ENCODE data around the gene ADAP2. TPM values are rescaled to one million over a fixed set of nuclear protein-coding genes. Genes with fewer than 3 reads are reported as not detected.

The ADAP2 gene
- total and polyA plus RNA-seq, 2 of the 8 experiments (the other 6 are each of a cell fraction or from before 2014, with no cell fraction given): 0.76 to 1.1 TPM

- H2BK12ac ChIP-seq (ENCODE audit: low read depth, low read length): no peak overlapping the region
- H3K4me1 ChIP-seq (replicated peaks in 1 of 4; ENCODE audit: control insufficient read depth in 3 of 4, insufficient read depth in 4 of 4, low read length in 3 of 4): no peaks in the 10 kb centered on the region
- H3K14ac ChIP-seq (ENCODE audit: insufficient read length): no peak overlapping the region
- WGBS, 2 experiments (ENCODE audit: extremely low coverage in 1 of 2, insufficient coverage in 1 of 2, insufficient read length in 1 of 2, insufficient replicate concordance in 2 of 2, low coverage in 1 of 2, low lambda C conversion rate in 2 of 2, missing lambda C conversion rate in 1 of 2): 65% methylated on average over 9 of the region's 9 CpGs; no CpG with 5 or more reads in 1 of the 2 experiments
- no peak overlapping the region for H3K18ac ChIP-seq (ENCODE audit: extremely low read depth, low read length)
- H3K23ac ChIP-seq (ENCODE audit: insufficient read length): no peak overlapping the region
- H3K27ac ChIP-seq (ENCODE audit: low read depth, low read length): no peak overlapping the region
- H4K5ac ChIP-seq (ENCODE audit: insufficient read length, low read depth, low read length): no peak overlapping the region
- H3K4me3 ChIP-seq (ENCODE audit: extremely low read depth in 1 of 4, insufficient read depth in 2 of 4, low read depth in 3 of 4, low read length in 4 of 4): peak overlapping the region; percentile 59 to 71 (median 66)
- no peaks in the 10 kb centered on the region for H3K36me3 ChIP-seq (ENCODE audit: control insufficient read depth in 2 of 4, insufficient read depth in 4 of 4, low read length in 3 of 4)
- no peak overlapping the region for H2BK15ac ChIP-seq (ENCODE audit: low read length)
- peak overlapping the region in 2 of 4 experiments; percentile 25; a peak in 2 of 7 replicates for H3K9ac ChIP-seq (replicated peaks in 1 of 4; ENCODE audit: extremely low read depth in 1 of 4, low read depth in 3 of 4, low read length in 3 of 4)
- no peak overlapping the region for H4K91ac ChIP-seq (replicated peaks; ENCODE audit: insufficient read length, low read length)
- DNase-seq (ENCODE audit: low read depth in 1 of 2, low spot score in 2 of 2) (no peak), FAIRE-seq (no peak)
- no peaks in the 10 kb centered on the region for H3K79me1 ChIP-seq (ENCODE audit: low read depth, low read length)
- no peak overlapping the region for H3K4ac ChIP-seq (replicated peaks; ENCODE audit: insufficient read length, low read depth, low read length)
- H2AFZ ChIP-seq (ENCODE audit: low read length): peak overlapping the region; percentile 69
- H2BK20ac ChIP-seq (ENCODE audit: low read length): no peak overlapping the region
- CTCF ChIA-PET (ENCODE audit: partially characterized antibody): interaction anchor here (0.6 to 1.6 kb wide), 6 partner anchors 10 to 898 kb away, joined by 3 to 6 read pairs (median 4); no protein-coding TSS in a partner anchor
- H3K79me2 ChIP-seq (ENCODE audit: control insufficient read depth in 1 of 2, insufficient read depth in 2 of 2, low read length in 2 of 2): no peaks in the 10 kb centered on the region
- H3K9me3 ChIP-seq (ENCODE audit: insufficient read depth in 2 of 2, low read depth in 1 of 2, low read length in 1 of 2): no peaks in the 10 kb centered on the region
- no peaks in the 10 kb centered on the region for H4K20me1 ChIP-seq (replicated peaks in 1 of 2; ENCODE audit: control insufficient read depth in 1 of 2, insufficient read depth in 2 of 2, low read length in 2 of 2)
- POLR2A ChIA-PET (ENCODE audit: partially characterized antibody): interaction anchor here (0.7 to 2.2 kb wide), 4 partner anchors 13 to 536 kb away, joined by 3 to 15 read pairs (median 5); partner anchors contain the start of gene RNF135
- H2BK5ac ChIP-seq (ENCODE audit: low read depth, low read length): no peak overlapping the region
- peaks cover 6% of the 10 kb centered on the region; the same call in 1 of the 2 replicates for H3K23me2 ChIP-seq (ENCODE audit: low read depth, low read length)
- H3K27me3 ChIP-seq (replicated peaks in 1 of 4; ENCODE audit: control insufficient read depth in 3 of 4, extremely low read depth in 1 of 4, insufficient read depth in 3 of 4, low read length in 3 of 4): peaks cover 0 to 7% (median 6%) of the 10 kb centered on the region in 4 experiments; a peak in 5 of 7 replicates
- no peak overlapping the region for H2BK120ac ChIP-seq (replicated peaks; ENCODE audit: low read depth, low read length)
- no peak overlapping the region for H2AK5ac ChIP-seq (ENCODE audit: low read depth, low read length)
- no peak overlapping the region for H3K56ac ChIP-seq (replicated peaks; ENCODE audit: insufficient read length, low read depth, low read length)
- H4K8ac ChIP-seq (ENCODE audit: extremely low read depth, insufficient read depth, low read length): peak overlapping the region; percentile 89; the same call in 1 of the 2 replicates
- peak overlapping the region; percentile 73 to 98 for H3K4me2 ChIP-seq (ENCODE audit: insufficient read depth in 1 of 2, low read depth in 2 of 2, low read length in 2 of 2)
- TF ChIP-seq POLR2A (IDR thresholded peaks at IDR 0.05; ENCODE audit: control extremely low read depth in 1 of 2, low read depth in 2 of 2, low read length in 2 of 2): no peak
- no peak for TF ChIP-seq TCF12 (IDR thresholded peaks at IDR 0.05; ENCODE audit: low read depth, low read length)
- TF ChIP-seq CTBP2 (IDR thresholded peaks at IDR 0.05; ENCODE audit: borderline replicate concordance, insufficient read depth, insufficient read length, low read length): no peak
- TF ChIP-seq POLR2AphosphoS5 (IDR thresholded peaks at IDR 0.05; ENCODE audit: low read depth, low read length): no peak
- no peak for TF ChIP-seq SIX5 (IDR thresholded peaks at IDR 0.05; ENCODE audit: low read depth, low read length)
- no peak for TF ChIP-seq TEAD4 (IDR thresholded peaks at IDR 0.05; ENCODE audit: low read depth, low read length)
- no peak for TF ChIP-seq GTF2F1 (IDR thresholded peaks at IDR 0.05; ENCODE audit: borderline replicate concordance, low read depth, low read length)
- no peak for TF ChIP-seq TBP (IDR thresholded peaks at IDR 0.05; ENCODE audit: low read depth, low read length)
- TF ChIP-seq YY1 (IDR thresholded peaks at IDR 0.05; ENCODE audit: low read depth, low read length): no peak
- TF ChIP-seq BACH1 (IDR thresholded peaks at IDR 0.05; ENCODE audit: low read length): no peak
- TF ChIP-seq ATF3 (IDR thresholded peaks at IDR 0.05; ENCODE audit: insufficient read depth, low read depth, low read length): no peak
- TF ChIP-seq TAF1 (IDR thresholded peaks at IDR 0.05; ENCODE audit: low read depth, low read length): no peak
- TF ChIP-seq KDM4A (IDR thresholded peaks at IDR 0.05; ENCODE audit: low read depth, low read length, severe bottlenecking): no peak
- TF ChIP-seq CHD2 (IDR thresholded peaks at IDR 0.05; ENCODE audit: low read length): no peak
Measured at GRCh38 chr17:31007695-31008373, 86.1 kb downstream of the ADAP2 start.

All from H1 (cell line).